Medulla oblongata (tissue), 1 donor: ENCODE data around the gene FARP1.

Experiments used
- DNase-seq: peaks from one replicate; pipeline ENCODE4 v3.0.0-alpha.2; 2015; ENCODE audit errors: extremely low spot score

FARP1 gene

GRCh38 chr13:98279473-98280175 is 136.7 kb downstream of the FARP1 start:
- DNase-seq: no peak

GRCh38 chr13:98280176-98280510 is 137.2 kb downstream of the FARP1 start:
- DNase-seq: no peak

GRCh38 chr13:98284679-98285078 is 141.8 kb downstream of the FARP1 start:
- no peak for DNase-seq

- no peak for DNase-seq
Observed at GRCh38 chr13:98285317-98285716, 142.4 kb downstream of the FARP1 start.

GRCh38 chr13:98285852-98286594 is 143.1 kb downstream of the FARP1 start:
- DNase-seq: no peak

GRCh38 chr13:98286799-98287198 is 143.9 kb downstream of the FARP1 start:
- no peak for DNase-seq

GRCh38 chr13:98288211-98288610 is 145.3 kb downstream of the FARP1 start:
- no peak for DNase-seq

- no peak for DNase-seq
Observed at GRCh38 chr13:98289339-98289945, 146.5 kb downstream of the FARP1 start.

- no peak for DNase-seq
Observed at GRCh38 chr13:98290261-98290660, 147.4 kb downstream of the FARP1 start.

- DNase-seq: peak; percentile 82
Observed at GRCh38 chr13:98291658-98292057, 148.8 kb downstream of the FARP1 start.

GRCh38 chr13:98293103-98293502 is 150.2 kb downstream of the FARP1 start:
- DNase-seq: no peak

GRCh38 chr13:98293570-98294142 is 150.8 kb downstream of the FARP1 start:
- DNase-seq: no peak

- DNase-seq: no peak
Observed at GRCh38 chr13:98295371-98295770, 152.5 kb downstream of the FARP1 start.

GRCh38 chr13:98297051-98297450 is 154.2 kb downstream of the FARP1 start:
- DNase-seq: no peak

GRCh38 chr13:98297745-98298144 is 154.9 kb downstream of the FARP1 start:
- DNase-seq: no peak

- DNase-seq: no peak
Observed at GRCh38 chr13:98298599-98298998, 155.7 kb downstream of the FARP1 start.

GRCh38 chr13:98299235-98299965 is 156.5 kb downstream of the FARP1 start:
- DNase-seq: no peak

GRCh38 chr13:98299966-98300350 is 157.1 kb downstream of the FARP1 start:
- DNase-seq: no peak

GRCh38 chr13:98300956-98301641 is 158.2 kb downstream of the FARP1 start:
- DNase-seq: peak; percentile 35

GRCh38 chr13:98301721-98302120 is 158.8 kb downstream of the FARP1 start:
- no peak for DNase-seq

GRCh38 chr13:98303858-98304257 is 161.0 kb downstream of the FARP1 start:
- no peak for DNase-seq
